ENCODE measurements around the gene PSEN1.

The PSEN1 gene

DNA sequence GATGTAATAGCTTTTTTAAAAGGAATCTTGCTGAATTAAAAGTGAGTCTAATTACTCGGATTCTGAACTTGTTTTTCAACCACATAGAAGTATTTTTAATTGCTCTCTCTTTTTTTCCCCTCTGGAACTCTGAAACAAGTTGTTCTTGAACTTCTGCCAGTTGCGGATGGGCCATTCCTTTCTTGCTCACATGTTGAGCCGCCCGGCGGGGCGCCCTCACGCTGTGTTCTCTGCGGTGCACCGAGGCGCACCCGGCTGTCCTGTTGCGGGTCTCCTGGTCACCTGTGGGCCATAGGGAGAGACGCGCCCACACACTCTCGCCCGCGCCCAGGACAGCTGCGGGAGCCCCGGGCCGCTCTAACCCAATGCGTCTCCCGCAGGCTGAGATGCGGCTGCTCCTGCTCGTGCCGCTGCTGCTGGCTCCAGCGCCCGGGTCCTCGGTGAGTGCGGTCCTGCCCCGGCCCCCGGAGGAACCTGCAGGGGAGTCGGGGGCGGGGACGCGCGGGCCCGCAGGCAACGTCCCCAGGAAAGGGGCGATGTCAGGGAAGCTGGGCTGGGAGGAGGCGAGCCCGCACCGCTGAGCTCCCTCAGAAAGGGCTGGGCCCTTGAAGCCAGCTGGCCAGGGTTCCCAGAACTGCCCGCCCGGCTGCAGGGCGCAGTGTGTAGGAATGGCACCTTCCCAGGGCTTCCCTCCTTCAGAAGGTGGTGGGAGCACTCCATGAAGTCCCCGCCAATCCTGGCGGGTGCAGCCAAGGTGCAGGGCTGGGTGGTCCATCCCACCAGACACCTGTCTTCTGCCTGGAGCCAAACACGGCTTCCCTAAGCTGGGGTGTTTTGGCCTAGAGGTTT lies 103.3 kb downstream of the PSEN1 start:
- no peak for DNase-seq (ENCODE audit: low read depth)

DNA sequence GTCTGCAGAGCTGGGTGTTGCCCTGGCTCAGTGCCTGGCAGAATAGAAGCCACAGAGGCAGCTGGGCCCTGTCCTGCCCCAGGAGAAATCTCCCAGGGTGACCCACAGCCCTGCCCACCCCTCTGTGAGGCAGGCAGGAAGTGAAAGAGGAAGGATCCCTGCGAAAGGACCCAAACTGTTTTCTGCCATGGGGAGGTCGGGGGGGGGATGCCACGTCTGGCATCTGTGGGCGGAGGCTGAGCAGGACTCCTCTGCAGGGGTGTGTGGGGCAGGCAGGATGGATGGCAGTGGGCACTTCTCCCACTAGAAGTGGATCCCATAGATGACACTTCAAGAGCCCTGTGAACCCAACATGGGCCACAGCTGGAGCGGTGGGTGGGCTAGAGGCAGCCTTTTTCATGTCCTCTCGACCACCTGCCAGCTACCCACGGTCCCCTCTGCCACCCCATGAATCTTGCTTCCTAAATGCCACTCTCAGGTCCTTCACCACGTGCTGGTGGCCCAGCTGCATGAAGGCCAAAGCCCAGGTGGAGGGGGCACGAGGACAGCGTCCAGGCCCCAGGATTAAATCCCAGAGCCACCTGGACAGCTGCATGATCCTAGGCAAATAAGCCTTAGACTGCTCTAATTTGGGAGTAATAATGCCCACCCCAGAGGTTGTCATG lies 104.6 kb downstream of the PSEN1 start:
- no peak for DNase-seq (ENCODE audit: low read depth)

DNA sequence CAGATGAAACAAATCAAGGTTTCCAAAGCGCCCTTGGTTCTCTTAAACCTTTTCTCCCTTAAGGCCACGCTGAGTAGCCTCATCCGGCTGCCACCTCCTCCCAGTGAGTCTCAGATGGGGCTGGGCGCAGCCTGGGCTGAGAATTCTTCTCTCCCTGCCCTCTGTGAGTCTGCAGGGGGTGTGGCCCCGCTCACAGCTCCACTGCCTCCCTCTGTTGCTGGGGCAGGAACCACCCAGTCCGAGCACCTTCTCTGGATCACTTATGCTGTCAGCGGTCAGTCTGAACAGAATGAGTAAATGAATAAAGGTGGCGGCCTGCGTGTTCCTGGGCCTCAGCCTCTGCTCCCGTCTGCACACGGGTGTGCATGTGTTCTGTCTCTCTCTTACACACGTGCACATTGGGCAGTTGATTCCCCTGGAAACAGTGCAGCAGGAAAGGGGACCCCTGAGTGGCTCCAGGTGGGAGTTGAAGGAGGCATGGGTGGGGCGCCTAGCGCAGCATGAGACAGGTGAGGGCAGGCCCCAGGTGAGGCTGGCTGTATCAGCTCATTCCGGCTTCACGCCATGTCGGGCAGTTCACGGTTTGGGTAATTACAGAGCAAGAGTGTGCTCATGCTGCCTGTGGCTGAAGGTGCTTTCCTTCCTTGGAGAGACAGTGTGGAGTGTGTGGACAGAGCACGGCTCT lies 105.3 kb downstream of the PSEN1 start:
- no peak for DNase-seq (ENCODE audit: low read depth)

DNA sequence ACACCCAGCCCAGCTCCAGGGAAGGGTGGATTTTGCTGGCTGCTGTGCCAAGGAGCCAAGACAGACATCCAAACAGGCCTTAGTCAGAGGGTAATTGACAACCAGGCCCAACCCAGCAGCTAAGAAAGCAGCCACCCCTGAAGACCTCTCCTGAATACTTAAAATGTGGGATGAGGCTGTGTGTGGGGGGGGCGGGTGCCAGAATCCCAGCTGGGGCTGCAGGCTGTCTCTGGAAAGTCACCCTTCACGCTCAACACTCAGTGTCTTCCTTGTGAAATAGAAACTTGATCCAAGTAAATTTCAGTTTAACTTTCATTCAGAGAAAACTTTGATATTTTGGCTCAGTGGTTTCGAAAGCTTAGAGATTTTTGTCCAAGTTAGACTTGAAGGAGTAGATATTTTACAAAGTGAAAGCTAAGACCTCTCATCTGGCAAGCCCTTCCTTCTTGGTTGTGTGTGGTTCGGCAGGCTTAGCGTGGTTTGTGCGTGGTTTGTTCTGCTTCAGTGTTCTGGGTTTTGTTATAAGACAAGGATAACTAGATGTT lies 106.1 kb downstream of the PSEN1 start:
- DNase-seq (ENCODE audit: low read depth) = no peak

DNA sequence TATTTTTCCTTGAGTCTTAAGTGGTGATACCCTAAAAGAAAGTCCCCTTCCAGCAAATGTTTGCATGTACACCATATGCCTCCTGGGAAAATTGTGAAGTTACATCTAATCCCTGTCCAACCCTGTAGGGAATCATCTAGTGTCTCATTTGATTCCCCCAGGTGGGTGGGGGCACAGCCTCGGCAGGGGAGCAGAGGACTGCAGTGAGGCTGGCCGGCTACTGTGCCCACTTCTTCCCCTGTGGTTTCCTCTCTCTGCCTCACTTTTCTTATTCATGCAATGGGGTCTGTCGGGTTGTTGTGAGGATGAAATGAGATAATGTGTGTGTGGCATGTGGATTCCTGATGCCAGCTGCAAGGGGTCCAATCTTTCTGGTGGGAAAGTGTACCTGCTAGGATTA lies 107.0 kb downstream of the PSEN1 start:
- DNase-seq (ENCODE audit: low read depth) = no peak

DNA sequence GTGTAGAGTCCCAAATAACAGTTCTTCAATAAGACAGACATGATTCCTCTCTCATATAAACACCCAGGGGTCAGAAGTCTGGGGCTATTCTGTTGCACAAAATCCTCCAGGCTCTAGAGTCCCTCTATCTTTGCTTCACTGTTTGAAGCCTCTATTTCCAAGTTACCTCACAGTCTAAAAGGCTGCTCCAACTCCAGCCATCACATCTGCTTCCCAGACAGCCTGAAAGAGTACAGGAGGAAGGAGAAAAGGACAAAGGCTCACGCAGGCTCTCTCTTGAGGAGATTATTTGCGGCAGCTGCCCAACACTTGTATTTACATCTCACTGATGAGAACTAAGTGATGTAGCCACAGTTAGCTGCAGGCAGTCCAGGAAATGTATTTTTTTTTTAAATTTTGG lies 107.4 kb downstream of the PSEN1 start:
- no peak for DNase-seq (ENCODE audit: low read depth)

DNA sequence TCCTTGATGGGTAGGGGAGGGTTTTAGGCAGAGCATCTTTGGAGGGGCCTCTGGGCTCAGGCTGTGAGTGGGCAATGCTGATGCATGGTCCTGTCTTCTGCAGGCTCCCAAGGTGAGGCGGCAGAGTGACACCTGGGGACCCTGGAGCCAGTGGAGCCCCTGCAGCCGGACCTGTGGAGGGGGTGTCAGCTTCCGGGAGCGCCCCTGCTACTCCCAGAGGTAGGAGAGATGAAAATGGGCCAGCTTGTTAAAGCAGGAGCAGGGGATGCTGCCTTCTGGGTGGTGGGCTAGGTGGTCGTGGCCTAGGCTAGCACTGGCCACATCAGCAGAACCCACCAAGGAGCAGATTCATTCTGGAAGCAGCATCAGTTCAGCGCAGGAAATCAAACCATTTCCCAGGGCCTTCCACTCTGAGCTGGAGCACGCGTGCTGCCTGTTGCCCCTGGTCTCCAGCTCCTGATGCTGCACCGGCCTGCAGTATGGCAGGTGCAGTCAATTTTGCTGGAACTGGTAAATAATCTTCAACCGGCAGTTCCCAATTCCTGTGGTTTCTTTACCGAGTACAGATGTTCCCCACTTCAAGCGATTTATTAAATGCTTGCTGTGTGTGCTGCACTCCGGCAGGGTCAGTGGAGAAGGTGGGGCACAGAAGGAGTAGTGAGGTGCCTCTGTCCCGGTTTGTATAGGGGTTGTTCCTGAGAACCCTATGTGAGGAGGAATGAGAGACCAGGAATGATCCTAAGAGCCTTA lies 108.4 kb downstream of the PSEN1 start:
- DNase-seq (ENCODE audit: low read depth) = no peak

DNA sequence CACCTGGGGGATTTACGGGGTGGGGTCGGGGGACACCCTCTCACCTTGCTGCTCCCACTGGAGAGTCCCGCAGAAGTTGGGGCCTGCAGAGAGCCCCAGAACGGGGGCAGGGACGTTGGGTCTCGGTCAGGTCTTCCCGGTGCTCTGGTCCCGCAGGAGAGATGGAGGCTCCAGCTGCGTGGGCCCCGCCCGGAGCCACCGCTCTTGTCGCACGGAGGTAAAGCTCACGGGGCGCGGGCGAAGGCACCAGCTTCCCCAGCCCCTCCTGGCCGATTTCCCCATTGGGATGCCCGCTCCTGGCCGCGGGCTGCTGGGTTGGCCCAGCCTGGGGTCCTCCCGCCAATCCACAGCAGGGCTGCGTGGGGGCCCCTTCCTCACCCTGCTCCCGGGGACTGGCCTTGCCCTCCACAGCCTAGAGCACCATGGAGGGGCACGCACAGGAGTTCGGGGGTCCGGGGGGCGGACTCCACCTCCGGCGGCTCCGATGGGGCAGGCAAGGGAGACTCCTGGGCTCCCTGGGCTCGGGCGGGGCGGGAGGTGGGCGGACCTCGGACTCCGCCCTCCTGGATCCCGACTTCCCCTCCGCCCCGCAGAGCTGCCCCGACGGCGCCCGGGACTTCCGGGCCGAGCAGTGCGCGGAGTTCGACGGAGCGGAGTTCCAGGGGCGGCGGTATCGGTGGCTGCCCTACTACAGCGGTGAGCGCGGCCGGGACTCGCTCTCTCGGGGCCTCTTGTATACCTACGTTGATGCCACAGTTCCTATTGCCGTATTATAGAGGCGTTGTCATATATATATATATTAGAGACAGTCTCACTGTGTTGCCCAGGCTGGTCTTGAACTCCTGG lies 109.4 kb downstream of the PSEN1 start:
- no peak for DNase-seq (ENCODE audit: low read depth)

DNA sequence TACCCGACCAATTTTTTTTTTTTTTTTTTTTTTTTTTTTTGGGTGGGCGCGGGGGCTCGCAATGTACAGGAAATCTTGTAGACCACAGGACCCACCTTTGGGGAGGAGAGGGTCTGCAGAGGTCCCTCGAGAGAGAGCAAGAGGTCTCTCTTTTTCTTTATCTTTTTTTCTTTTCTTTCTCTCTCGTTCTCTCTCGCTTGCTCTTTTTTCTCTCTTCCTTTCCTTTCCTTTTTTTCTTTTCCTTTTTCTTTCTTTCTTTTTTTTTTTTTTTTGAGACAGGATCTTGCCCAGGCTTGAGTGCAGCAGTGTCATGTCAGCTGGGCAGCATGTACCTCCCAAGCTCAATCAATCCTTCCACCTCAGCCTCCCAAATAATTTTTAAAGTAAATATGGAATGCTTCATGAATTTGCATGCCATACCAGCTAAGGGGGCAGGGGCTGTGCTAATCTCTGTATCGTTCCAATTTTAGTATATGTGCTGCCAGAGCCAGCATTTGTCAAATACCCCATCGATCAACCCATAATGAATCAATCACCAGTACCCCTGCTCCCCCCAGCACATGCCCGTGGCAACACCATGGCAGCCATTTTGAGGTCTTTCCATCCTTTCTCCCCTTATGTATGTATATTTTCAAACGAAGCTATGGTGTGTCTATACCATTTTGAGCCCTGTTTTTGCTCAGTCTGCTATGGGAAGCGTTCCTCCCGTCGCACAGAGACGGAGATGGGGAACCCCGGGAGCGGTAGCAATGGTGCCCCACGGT lies 110.3 kb downstream of the PSEN1 start:
- DNase-seq (ENCODE audit: low read depth) = no peak

DNA sequence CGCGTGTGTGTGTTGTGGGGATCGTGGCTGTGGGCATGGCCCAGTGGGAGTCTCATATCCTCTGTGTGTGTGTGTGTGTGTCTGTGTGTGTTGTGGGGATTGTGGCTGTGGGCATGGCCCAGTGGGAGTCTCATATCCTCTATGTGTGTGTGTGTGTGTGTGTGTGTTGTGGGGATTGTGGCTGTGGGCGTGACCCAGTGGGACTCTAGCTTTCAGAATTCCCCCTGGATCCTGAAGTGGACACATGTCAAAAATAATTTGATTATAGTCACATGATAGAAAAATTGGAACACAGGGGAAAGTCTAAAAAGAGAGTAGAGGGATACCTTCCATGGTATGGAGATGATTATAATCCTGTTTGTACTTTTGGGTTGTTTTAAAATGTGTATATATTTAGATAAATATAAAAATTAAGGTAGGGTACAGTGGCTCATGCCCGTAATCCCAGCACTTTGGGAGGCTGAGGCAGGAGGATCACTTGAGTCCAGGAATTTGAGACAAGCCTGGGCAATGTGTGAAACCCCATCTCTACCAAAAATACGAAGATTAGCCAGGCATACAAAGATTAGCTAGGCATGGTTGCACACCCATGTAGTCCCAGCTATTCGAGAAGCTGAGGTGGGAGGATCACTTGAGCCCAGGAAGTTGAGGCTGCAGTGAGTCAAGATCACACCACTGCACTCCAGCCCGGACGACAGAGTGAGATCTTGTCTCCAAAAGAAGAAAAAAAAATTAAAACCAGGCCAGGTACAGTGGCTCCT lies 112.0 kb downstream of the PSEN1 start:
- DNase-seq (ENCODE audit: low read depth) = no peak

DNA sequence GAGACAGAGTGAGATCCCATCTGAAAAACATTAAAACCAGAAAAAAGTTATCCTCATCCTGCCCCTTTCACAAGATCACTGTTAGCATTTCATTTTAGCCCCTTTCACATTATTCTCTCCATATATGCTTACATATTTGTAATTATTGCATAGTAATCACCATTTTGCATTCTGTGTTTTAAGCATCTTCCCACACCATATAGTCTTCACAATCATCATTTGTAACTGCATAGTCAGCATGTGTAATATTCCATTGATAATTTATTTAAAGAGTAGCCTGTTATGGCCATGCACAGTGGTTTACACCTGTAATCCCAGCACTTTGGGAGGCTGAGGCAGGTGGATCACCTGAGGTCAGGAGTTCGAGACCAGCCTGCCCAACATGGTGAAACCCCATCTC lies 112.8 kb downstream of the PSEN1 start:
- DNase-seq (ENCODE audit: low read depth) = no peak

DNA sequence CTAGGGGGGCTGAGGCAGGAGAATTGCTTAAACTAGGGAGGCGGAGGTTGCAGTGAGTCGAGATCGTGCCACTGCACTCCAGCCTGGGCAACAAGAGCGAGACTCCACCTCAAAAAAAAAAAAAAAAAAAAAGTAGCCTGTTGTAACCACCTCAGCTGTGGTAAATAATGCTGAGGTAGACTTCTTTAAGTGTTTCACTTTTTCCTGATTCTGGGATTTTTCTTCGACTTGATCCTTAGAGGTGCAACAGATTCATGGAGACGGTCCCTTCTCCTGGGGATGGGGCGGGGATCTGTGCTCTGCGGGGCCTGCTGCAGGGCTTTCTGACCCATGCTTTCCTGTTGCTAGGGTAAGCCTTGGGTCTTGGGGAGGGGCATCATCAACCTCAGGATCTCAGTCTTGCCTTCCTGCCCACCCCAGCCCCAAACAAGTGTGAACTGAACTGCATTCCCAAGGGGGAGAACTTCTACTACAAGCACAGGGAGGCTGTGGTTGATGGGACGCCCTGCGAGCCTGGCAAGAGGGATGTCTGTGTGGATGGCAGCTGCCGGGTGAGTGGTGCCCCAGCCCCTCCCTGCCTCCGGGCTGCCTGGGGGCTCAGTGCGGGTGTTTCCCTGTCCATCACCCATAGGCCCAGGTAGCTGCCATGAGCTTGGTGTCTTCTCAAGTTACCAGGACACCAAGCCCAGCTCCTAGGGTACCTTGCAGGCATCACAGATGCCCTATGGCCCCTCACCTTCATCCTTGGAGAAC lies 113.4 kb downstream of the PSEN1 start:
- no peak for DNase-seq (ENCODE audit: low read depth)

DNA sequence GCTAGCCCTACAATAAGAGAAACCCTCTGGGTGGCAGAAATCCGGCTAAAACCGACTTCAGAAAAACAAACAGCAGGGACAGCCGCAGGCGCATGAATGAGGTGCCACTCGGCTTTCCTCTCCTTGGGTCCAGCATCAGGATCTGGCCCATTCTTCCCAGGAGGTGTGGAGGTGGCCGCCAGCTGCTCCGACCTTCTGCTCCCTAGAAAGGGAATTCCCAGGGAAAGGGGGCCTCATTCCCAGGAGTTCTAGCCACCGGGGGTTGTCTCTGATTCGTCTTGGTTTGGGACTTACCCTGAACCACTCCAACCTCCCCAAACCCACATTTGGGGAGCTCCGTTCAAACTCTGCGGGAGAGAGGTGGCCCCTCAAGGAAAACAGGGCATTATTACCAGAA lies 114.0 kb downstream of the PSEN1 start:
- no peak for DNase-seq (ENCODE audit: low read depth)

DNA sequence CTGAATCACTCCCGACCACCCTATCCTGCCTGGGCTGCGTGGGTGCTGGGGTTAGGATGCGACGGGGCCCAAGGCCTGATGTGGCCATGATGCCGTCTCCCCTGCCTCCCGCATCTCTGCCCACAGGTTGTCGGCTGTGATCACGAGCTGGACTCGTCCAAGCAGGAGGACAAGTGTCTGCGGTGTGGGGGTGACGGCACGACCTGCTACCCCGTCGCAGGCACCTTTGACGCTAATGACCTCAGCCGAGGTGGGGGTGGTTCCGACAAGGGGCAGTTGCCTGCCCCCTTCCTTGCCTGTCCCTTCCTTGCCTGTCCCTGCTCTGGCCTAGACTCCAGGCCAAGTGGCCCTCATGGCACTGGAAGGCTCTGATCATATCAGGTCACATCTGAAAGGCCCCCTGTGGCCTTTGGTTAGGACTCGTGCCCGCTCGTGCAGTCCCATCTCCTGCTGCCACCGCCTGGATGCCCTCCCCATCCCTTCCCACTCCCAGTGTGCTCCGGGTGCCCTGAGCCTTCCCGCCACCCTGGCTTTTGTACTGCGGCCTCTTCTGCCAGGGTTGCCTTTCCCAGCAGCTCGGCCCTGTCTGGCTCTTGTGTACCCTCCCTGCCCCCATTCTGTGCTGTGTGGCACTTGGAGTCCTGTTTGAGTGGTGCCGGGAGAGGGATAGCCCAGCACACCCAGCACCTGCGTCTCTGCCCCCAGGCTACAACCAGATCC lies 114.6 kb downstream of the PSEN1 start:
- DNase-seq (ENCODE audit: low read depth) = no peak

DNA sequence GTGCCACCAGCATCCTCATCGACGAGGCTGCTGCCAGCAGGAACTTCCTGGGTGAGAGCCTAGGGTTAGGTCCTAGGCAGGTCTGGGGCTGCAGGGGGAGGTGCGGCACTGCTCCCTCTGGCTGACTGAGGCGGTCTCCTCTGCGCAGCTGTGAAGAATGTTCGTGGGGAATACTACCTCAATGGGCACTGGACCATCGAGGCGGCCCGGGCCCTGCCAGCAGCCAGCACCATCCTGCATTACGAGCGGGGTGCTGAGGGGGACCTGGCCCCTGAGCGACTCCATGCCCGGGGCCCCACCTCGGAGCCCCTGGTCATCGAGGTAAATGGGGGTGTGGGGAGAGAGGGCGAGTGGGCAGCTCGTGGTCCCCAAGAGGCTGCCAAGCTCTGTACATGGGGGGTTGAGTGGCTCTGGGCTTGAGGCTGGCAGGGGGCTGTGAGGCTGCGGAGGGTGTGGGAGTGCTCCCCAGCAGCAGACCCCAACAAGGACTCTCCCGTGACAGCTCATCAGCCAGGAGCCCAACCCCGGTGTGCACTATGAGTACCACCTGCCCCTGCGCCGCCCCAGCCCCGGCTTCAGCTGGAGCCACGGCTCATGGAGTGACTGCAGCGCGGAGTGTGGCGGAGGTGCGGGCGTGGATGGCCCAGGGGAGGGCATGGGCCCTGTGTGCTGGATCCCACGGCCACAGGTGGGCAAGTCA lies 115.4 kb downstream of the PSEN1 start:
- DNase-seq (ENCODE audit: low read depth) = no peak

DNA sequence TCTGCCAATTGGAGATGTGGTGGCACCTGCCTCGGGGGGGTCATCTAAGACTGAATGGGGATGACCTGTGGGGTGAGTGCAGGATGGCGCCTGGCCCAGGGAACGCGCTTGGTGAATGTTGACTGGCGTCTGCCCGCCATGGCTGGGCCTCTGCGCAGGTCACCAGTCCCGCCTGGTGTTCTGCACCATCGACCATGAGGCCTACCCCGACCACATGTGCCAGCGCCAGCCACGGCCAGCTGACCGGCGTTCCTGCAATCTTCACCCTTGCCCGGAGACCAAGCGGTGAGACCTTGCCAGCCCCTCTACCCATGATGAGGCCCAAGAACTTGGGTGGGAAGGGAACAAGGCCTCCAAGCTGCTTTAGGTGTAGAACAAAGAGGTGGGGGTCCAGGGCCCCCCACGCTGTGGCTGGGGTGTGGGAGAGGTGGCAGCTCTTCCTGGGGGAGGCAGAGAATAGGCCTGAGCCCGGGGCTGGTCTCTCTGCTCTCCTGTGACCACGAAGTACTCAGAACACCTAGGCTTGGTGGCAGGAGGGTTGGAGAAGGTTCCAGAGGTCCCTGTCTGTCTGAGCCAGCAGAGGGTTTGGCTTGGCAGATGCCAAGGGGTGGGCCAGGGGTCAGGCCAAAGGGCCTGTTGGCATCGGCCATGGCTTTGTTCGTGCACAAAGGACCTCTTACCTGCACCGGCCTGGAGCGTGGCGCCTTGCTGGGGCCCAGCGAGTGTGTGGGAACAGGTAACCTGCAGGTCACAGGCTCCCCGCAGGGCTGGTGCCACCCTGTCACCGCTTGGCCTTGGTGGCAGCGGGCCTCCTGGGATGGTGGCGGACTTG lies 116.4 kb downstream of the PSEN1 start:
- DNase-seq (ENCODE audit: low read depth) = no peak

DNA sequence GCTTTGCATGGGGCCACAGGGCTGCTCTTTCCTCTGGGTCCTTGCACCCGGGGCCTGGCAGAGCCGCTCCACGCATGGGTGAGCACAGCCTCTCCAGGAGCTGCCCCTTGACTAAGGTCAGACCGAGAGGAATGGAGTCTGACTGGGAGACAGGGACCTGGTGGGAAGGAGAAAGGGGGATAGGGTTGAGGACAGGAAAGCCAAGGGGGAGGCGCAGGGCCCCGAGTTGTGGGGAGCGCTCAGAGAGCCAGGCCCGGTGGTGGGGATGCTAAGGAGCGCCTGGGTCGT lies 117.0 kb downstream of the PSEN1 start:
- DNase-seq (ENCODE audit: low read depth) = no peak
